HFFc6 (cell line): ENCODE data around the gene MSL3B.

ENCODE experiments used
- DNase-seq: peaks from one replicate; pipeline ENCODE4 v3.0.0-alpha.2; 2018
- H3K27ac Mint-ChIP-seq: 2 replicates; pipeline ENCODE4 v1.8.0; 2020; ENCODE audit warnings: mild to moderate bottlenecking, mixed read lengths
- H3K27me3 Mint-ChIP-seq: 2 replicates; pipeline ENCODE4 v1.8.0; 2021; ENCODE audit warnings: mild to moderate bottlenecking, moderate library complexity, mixed read lengths; ENCODE audit not compliant: insufficient read depth
- H3K36me3 Mint-ChIP-seq: 2 replicates; pipeline ENCODE4 v1.8.0; 2021; ENCODE audit warnings: low read depth, mixed read lengths
- H3K4me1 Mint-ChIP-seq: 2 replicates; pipeline ENCODE4 v1.8.0; 2020; ENCODE audit warnings: low read depth, mixed read lengths
- H3K4me3 Mint-ChIP-seq: 2 replicates; pipeline ENCODE4 v1.8.0; 2020; ENCODE audit warnings: mild to moderate bottlenecking, moderate library complexity, mixed read lengths
- H3K9me3 Mint-ChIP-seq: 2 replicates; pipeline ENCODE4 v1.8.0; 2020; ENCODE audit warnings: mild to moderate bottlenecking, mixed read lengths
- TF ChIP-seq, protein P1 (sequence below): fragments of 200-600 bp; sonication (generic); IDR thresholded peaks from 2 replicates; pipeline ENCODE4 v1.5.0; 2021; ENCODE audit warnings: antibody characterized with exemption, mild to moderate bottlenecking

The MSL3B gene

DNA sequence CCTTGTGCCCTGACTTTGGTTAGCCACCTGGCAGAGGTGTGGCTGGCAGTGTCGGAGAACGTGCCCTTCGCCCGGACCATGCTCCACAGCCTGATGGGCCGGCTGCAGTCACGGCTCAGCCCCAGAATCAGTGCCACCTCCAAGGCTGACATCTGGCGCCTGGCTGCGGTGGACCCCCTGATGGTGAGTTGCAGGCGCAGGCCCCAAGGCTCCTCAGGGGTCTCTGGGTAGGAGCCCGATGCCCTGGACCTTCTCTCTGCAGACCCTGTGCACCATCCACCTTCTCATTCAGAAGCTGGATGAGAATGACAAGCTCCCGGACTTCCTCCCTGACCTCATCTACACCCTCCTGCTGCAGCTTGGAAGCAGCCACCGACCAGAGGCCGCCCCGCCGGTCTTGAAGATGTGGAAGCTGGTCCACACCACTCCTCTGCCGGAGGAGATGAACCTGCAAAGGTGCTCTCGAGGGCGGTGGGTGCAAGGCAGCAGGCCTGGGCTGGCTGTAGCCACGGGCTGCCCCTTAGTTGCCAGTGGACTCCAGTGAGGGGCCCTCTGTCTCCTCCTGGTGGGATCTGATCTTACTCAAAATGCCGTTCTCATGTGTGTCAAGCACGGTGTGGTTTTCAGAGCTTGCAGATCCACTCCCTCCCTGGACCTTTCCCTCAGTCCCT lies 46.0 kb downstream of the MSL3B start:
- H3K4me3 Mint-ChIP-seq: no peak overlapping the region
- H3K9me3 Mint-ChIP-seq: no peaks in the 10 kb centered on the region
- no peak overlapping the region for H3K27ac Mint-ChIP-seq
- TF ChIP-seq, protein P1, sequence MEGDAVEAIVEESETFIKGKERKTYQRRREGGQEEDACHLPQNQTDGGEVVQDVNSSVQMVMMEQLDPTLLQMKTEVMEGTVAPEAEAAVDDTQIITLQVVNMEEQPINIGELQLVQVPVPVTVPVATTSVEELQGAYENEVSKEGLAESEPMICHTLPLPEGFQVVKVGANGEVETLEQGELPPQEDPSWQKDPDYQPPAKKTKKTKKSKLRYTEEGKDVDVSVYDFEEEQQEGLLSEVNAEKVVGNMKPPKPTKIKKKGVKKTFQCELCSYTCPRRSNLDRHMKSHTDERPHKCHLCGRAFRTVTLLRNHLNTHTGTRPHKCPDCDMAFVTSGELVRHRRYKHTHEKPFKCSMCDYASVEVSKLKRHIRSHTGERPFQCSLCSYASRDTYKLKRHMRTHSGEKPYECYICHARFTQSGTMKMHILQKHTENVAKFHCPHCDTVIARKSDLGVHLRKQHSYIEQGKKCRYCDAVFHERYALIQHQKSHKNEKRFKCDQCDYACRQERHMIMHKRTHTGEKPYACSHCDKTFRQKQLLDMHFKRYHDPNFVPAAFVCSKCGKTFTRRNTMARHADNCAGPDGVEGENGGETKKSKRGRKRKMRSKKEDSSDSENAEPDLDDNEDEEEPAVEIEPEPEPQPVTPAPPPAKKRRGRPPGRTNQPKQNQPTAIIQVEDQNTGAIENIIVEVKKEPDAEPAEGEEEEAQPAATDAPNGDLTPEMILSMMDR: no peak
- DNase-seq: no peak
- H3K36me3 Mint-ChIP-seq: no peaks in the 10 kb centered on the region
- no peaks in the 10 kb centered on the region for H3K4me1 Mint-ChIP-seq
- H3K27me3 Mint-ChIP-seq: peaks cover 26% of the 10 kb centered on the region

DNA sequence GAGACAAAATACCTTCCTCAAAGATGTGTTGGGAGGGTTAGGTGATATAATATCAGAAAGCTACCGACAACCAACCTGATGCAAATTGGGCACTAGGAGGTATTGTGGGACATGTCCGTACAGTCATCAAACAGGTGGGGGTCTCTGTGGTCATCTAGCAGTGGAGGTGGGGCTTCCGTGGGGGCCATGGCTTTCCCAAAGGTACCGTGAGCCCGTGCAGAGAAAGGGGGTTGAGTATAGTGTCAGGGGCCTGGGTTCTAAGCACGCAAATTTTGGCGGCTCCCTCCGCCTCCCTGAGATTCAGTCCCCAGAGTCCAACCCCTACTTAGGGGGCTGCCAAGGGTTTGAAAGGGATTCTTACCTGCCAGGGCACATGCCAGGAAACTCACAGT lies 46.5 kb downstream of the MSL3B start:
- DNase-seq: no peak
- TF ChIP-seq, protein P1: no peak
- no peak overlapping the region for H3K4me3 Mint-ChIP-seq
- peaks cover 26% of the 10 kb centered on the region for H3K27me3 Mint-ChIP-seq
- no peaks in the 10 kb centered on the region for H3K36me3 Mint-ChIP-seq
- no peaks in the 10 kb centered on the region for H3K4me1 Mint-ChIP-seq
- H3K9me3 Mint-ChIP-seq: no peaks in the 10 kb centered on the region
- H3K27ac Mint-ChIP-seq: no peak overlapping the region

DNA sequence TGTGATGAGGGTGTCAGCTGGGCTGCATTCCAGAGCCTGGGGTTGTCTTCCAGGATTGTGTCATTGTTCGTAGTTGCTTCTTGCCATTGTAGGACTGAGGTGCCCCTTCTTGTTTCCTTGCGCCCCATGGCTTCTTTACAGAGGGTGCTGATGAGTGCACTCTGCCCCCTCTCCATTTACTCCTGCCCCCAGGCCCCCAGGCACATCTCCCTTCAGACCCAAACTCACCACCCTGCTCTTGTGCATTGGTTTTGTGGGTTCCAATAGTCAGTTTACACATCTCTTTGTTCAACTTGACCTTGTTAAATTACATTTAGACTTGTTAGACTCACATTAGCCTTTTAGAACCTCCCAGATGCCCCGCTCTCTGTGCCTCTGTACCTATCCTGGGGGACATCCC lies 47.0 kb downstream of the MSL3B start:
- Mint-ChIP-seq H3K27ac (no peak overlapping the region), H3K27me3 (peaks cover 26% of the 10 kb centered on the region), H3K36me3 (no peaks in the 10 kb centered on the region), H3K9me3 (no peaks in the 10 kb centered on the region), H3K4me3 (no peak overlapping the region), H3K4me1 (no peaks in the 10 kb centered on the region)
- no peak for DNase-seq
- TF ChIP-seq, protein P1: no peak

DNA sequence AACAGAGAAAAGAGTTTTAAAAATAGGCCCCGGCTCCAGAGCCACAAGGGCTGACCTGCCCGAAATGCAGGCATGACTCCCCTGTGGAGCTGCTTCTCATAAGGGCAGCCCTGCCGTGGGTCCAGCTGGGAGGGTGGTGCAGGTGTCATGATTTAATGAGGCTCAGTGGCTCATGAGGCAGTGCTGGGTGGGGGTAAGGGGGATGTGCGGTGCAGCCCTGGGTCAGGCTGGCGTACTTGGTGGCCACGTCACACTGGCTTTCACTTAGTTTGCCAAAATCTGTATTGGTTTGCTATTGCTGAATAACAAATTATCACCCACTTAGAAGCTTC lies 47.4 kb downstream of the MSL3B start:
- DNase-seq: no peak
- no peaks in the 10 kb centered on the region for H3K4me1 Mint-ChIP-seq
- TF ChIP-seq, protein P1: no peak
- H3K9me3 Mint-ChIP-seq: no peaks in the 10 kb centered on the region
- H3K27ac Mint-ChIP-seq: no peak overlapping the region
- H3K36me3 Mint-ChIP-seq: no peaks in the 10 kb centered on the region
- peaks cover 26% of the 10 kb centered on the region for H3K27me3 Mint-ChIP-seq
- H3K4me3 Mint-ChIP-seq: no peak overlapping the region

DNA sequence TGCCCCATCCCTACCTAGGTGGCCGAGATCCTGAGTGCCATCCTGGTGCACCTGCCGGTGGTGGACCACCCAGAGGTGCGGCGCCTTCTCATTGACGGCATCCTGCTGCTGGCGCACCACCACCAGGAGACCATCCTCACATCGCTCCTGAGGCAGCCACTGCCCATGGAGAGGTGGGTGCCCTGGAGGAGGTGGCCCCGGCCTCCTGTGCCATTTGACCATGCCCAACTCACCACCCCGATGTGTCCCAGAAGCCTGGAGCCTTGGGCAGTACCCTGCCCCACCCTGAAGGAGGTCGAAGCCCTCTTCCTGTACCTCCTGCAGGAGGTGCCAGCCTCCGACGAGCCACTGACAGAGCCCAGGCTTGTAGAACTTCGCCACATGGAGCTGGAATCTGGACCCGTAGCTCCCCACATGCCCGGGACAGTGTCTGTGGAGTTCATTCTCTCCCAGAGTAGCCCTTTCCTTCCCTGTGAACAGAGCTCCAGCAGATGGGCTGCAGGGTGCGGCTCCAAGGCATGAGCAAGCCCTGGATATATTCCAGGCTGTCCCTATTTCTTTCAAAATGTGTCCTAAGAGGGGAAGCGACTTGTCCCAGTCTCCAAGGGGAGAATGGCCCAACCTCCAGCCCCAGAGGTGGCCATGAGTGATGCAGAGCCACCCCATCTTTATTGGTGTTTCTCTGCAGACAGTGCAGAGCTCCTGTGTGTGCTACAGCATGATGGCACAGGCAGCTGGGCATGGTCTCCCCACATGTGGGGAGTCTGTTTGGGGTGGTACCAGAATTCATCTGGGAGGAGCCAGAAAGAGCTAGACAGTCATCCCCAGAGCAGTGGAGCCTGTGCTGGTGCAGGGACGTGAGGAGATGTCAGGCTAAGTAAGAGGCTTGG lies 48.1 kb downstream of the MSL3B start:
- DNase-seq: no peak
- TF ChIP-seq, protein P1: no peak
- Mint-ChIP-seq H3K4me1 (no peaks in the 10 kb centered on the region), H3K9me3 (no peaks in the 10 kb centered on the region), H3K27me3 (peaks cover 24% of the 10 kb centered on the region), H3K36me3 (no peaks in the 10 kb centered on the region), H3K27ac (no peak overlapping the region), H3K4me3 (no peak overlapping the region)
